Measurements from ENCODE around the gene KCNG4.

KCNG4 gene

DNA sequence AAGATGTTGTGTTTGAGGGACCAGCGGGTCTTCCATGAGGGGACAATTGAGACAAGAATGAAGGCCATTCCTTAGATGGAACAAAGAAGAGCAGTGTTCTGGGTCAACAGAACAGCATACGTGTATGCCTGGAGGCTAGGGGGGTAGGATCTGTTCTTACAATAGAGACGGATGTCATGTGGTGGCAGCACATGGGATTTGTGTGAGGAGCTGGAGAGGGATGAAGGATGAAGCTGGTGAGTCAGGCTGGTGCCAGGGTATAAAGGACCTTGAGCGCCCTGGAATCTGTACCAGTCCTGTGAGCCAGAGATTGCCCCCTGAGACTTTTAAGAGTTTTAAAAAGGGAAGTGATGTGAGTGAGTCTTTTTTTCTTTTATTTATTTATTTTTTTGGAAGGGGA, 32.1 kb upstream of the KCNG4 start:
- TF ChIP-seq, protein P1, sequence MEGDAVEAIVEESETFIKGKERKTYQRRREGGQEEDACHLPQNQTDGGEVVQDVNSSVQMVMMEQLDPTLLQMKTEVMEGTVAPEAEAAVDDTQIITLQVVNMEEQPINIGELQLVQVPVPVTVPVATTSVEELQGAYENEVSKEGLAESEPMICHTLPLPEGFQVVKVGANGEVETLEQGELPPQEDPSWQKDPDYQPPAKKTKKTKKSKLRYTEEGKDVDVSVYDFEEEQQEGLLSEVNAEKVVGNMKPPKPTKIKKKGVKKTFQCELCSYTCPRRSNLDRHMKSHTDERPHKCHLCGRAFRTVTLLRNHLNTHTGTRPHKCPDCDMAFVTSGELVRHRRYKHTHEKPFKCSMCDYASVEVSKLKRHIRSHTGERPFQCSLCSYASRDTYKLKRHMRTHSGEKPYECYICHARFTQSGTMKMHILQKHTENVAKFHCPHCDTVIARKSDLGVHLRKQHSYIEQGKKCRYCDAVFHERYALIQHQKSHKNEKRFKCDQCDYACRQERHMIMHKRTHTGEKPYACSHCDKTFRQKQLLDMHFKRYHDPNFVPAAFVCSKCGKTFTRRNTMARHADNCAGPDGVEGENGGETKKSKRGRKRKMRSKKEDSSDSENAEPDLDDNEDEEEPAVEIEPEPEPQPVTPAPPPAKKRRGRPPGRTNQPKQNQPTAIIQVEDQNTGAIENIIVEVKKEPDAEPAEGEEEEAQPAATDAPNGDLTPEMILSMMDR (IDR thresholded peaks at IDR 0.05): no peak

DNA sequence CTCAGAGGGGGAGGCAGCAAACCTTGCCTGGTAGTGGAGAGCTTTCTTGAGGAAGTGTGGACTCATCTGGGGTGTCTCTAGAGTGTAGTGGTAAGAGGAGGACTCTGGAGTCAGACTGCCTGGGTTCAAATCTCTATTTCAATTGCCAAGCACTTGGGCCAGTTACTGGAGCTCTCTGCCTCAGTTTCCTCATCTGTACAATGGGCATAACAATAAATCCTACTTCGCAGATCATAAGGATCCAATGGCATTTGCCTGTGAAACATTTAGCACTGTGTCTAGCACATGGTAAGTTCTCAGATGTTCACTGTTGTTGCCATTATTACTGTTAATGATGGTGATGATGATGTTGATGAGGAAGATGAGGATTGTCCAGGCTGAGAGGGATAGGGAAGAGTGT, 31.2 kb upstream of the KCNG4 start:
- TF ChIP-seq, protein P1 (IDR thresholded peaks at IDR 0.05): no peak

GRCh38 chr16:84270531-84270930, 30.7 kb upstream of the KCNG4 start:
- TF ChIP-seq, protein P1 (IDR thresholded peaks at IDR 0.05): no peak

DNA sequence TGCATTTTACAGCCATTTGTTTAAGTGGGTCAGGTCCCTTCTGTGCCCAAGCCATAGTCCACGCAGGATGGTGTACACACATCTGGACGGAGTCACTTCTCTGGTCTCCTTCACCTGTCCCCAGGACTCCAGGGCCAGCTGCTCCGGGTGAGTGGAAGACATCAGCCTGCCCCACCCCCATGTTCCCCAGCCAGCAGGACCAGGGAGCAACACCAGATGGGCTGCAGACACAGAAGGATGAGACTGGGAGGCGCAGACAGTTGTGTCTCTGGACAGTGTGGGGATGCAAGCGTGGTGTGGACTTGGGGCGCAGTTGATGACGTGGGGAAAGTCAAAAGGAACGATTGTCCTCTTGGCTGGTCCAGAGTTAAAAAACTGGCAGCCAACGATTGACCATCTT, 30.3 kb upstream of the KCNG4 start:
- TF ChIP-seq, protein P1 (IDR thresholded peaks at IDR 0.05): no peak

DNA sequence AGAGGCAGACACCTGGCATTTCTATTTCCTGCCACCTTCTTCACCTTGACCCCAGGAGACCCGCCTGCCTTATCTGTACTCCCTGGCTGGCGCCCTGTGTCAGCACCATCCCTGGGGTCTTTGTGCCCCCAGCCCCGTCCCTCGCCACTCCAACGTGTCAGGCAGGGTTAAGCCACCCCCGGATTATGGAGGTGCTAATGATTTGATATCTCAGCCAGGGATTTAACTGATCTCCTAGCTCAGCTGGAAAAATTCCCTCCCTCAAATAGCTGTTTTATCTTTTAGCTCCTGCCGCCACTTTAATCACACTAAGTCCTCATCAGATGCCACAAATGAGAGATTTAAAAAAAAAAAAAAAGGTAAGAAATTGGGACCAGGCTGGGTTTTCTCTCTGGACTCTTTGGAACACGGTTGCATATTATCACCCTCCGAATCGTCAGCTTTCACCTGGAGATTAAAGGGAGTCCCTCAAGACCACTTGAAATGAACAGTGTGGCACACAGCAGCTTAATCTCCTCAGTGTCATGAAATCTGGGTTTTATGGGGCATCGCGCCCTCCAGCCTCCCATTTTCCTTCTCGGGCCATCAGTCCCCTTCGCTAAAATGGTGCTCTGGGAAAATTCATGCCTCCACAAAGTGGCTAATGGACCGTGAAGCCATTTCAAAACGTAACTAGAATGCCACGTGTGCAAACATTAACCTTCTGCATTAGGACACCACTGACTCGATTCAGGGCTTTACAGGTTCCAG, 28.7 kb upstream of the KCNG4 start:
- TF ChIP-seq, protein P1 (IDR thresholded peaks at IDR 0.05): no peak

GRCh38 chr16:84267380-84267779, 27.6 kb upstream of the KCNG4 start:
- TF ChIP-seq, protein P1 (IDR thresholded peaks at IDR 0.05): no peak

- TF ChIP-seq, protein P1 (IDR thresholded peaks at IDR 0.05): no peak
These were observed 26.6 kb upstream of the KCNG4 start for GRCh38 chr16:84266451-84266850.

DNA sequence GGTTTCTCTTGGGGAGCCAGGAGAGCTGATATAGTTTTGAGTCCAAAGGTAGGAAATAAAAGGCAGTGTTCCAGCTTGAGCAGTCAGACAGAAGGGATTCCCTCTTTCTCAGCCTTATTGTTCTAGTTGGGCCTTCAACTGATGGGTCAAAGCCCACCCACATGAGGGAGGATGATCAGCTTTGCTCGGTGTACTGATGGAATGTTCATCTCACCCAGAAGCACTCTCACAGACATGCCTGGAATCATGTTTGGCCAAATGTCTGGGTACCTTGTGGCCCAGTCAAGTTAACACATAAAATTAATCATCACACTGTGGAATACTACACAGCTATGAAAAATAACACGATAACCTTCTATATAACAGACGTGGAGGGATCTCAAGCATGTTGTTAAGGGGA, 23.1 kb upstream of the KCNG4 start:
- TF ChIP-seq, protein P1 (IDR thresholded peaks at IDR 0.05): no peak

All from LNCAP (cell line).